Uterus (tissue), 4 donors: ENCODE results near the gene ANKMY2. TPM values are rescaled to one million over a fixed set of nuclear protein-coding genes. Genes with fewer than 3 reads are reported as not detected.

Experiments used
- DNase-seq, 2 donors: peaks; one replicate each; pipeline ENCODE4 v3.0.0-alpha.2; 2019 to 2020
- H3K27ac ChIP-seq, 2 donors: fragments of 200-600 bp; sonication (generic); 1 replicate in 1 of 2; 2 replicates in 1 of 2; pipeline ENCODE4 v1.5.1; 2016 to 2018
- H3K27me3 ChIP-seq, 2 donors: fragments of 200-600 bp; sonication (generic); one replicate each; pipeline ENCODE4 v1.5.1; 2018 to 2019; ENCODE audit warnings: control low read depth in 1 of 2
- H3K36me3 ChIP-seq, 2 donors: fragments of 200-600 bp; sonication (generic); one replicate each; pipeline ENCODE4 v1.5.1; 2019; ENCODE audit warnings: control low read depth in 1 of 2
- H3K4me1 ChIP-seq, 2 donors: fragments of 200-600 bp; sonication (generic); one replicate each; pipeline ENCODE4 v1.5.1; 2018 to 2019; ENCODE audit warnings: control low read depth in 1 of 2
- H3K4me3 ChIP-seq, 2 donors: fragments of 200-600 bp; sonication (generic); 1 replicate in 1 of 2; 2 replicates in 1 of 2; pipeline ENCODE4 v1.5.1; 2018 to 2019; ENCODE audit warnings: mild to moderate bottlenecking in 1 of 2
- H3K9me3 ChIP-seq, 2 donors: fragments of 200-600 bp; sonication (generic); one replicate each; pipeline ENCODE4 v1.5.1; 2019; ENCODE audit warnings: control low read depth in 1 of 2
- CTCF ChIP-seq, 4 experiments: fragments of 200-600 bp in 2 of 4; fragments of 450-650 bp in 2 of 4; sonication (generic) in 2 of 4; IDR thresholded peaks; one replicate each; pipeline ENCODE4 v1.5.1; 2016 to 2019; ENCODE audit warnings: antibody characterized with exemption in 4 of 4, mild to moderate bottlenecking in 2 of 4, moderate library complexity in 1 of 4
- POLR2A ChIP-seq, 2 donors: fragments of 450-650 bp; IDR thresholded peaks; one replicate each; pipeline ENCODE4 v1.6.1; 2016; ENCODE audit warnings: antibody characterized with exemption in 2 of 2, mild to moderate bottlenecking in 1 of 2, moderate library complexity in 1 of 2
- intact Hi-C: fragments of 100-400 bp; cut with DNase I; formaldehyde crosslinking; loops from one replicate; pipeline ENCODE4 v1.15.1; 2023; ENCODE audit warnings: low total_unique reads
- total RNA-seq, 4 donors: library from RNA; depleted of rRNA in 3 of 4; stranded (reverse); fragments of >200 nt in 3 of 4; gene quantifications; one replicate each; pipeline versions ENCODE4 v1.1.0 to v1.2.4, GENCODE V29; 2014 to 2023
- donor health status: DM: yes; HTN: yes; CAD: no.

Gene ANKMY2
- total RNA-seq, 4 donors from 2014 or later: 6.2 to 48.7 (median 17.2) TPM

GRCh38 chr7:16646472-16647072, 1.0 kb upstream of the ANKMY2 start:
- TF ChIP-seq CTCF (IDR thresholded peaks at IDR 0.05): no peak
- TF ChIP-seq POLR2A (IDR thresholded peaks at IDR 0.05): no peak
- H3K4me3 ChIP-seq: peak overlapping the region; percentile 96 to 99
- peak overlapping the region; percentile 91 to 95 for H3K27ac ChIP-seq
- no peaks in the 10 kb centered on the region for H3K4me1 ChIP-seq
- intact Hi-C loops: no loop called here
- H3K27me3 ChIP-seq: no peaks in the 10 kb centered on the region
- H3K9me3 ChIP-seq: no peaks in the 10 kb centered on the region
- DNase-seq: no peak
- no peaks in the 10 kb centered on the region for H3K36me3 ChIP-seq

- intact Hi-C loops: no loop called here
- no peak for TF ChIP-seq CTCF (IDR thresholded peaks at IDR 0.05)
- peak in 1 of 2 donors; percentile 35 for TF ChIP-seq POLR2A (IDR thresholded peaks at IDR 0.05)
- no peaks in the 10 kb centered on the region for H3K9me3 ChIP-seq
- no peaks in the 10 kb centered on the region for H3K27me3 ChIP-seq
- peak overlapping the region; percentile 91 to 95 for H3K27ac ChIP-seq
- peak overlapping the region; percentile 96 to 99 for H3K4me3 ChIP-seq
- H3K36me3 ChIP-seq: no peaks in the 10 kb centered on the region
- H3K4me1 ChIP-seq: no peaks in the 10 kb centered on the region
- DNase-seq: peak; percentile 44 to 46
Measured at GRCh38 chr7:16644636-16645592, 640 bp downstream of the ANKMY2 start.

GRCh38 chr7:16644157-16644556, 1.4 kb downstream of the ANKMY2 start:
- H3K4me3 ChIP-seq: peak overlapping the region; percentile 96 to 99
- no peak for DNase-seq
- intact Hi-C loops: no loop called here
- no peak for TF ChIP-seq POLR2A (IDR thresholded peaks at IDR 0.05)
- TF ChIP-seq CTCF (IDR thresholded peaks at IDR 0.05): no peak
- no peaks in the 10 kb centered on the region for H3K27me3 ChIP-seq
- H3K36me3 ChIP-seq: no peaks in the 10 kb centered on the region
- H3K4me1 ChIP-seq: no peaks in the 10 kb centered on the region
- peak overlapping the region; percentile 91 to 95 for H3K27ac ChIP-seq
- H3K9me3 ChIP-seq: no peaks in the 10 kb centered on the region

- DNase-seq: no peak
- TF ChIP-seq CTCF (IDR thresholded peaks at IDR 0.05) (no peak), POLR2A (IDR thresholded peaks at IDR 0.05) (no peak)
- Histone ChIP-seq H3K27me3 (no peaks in the 10 kb centered on the region), H3K27ac (no peak overlapping the region), H3K9me3 (no peaks in the 10 kb centered on the region), H3K4me3 (no peak overlapping the region), H3K4me1 (no peaks in the 10 kb centered on the region), H3K36me3 (no peaks in the 10 kb centered on the region)
- intact Hi-C loops: no loop called here
Measured at GRCh38 chr7:16638282-16639280, 7.0 kb downstream of the ANKMY2 start.
